MCF 10A (cell line): ENCODE data around the gene CD177. TPM values are rescaled to one million over a fixed set of nuclear protein-coding genes. Genes with fewer than 3 reads are reported as not detected.
"Not testable (repeated sequence)": the region's sequence is repeated elsewhere in the genome, so short reads cannot be mapped to it uniquely, and the experiment has no call there.

Experiments
- BruUV-seq: library from RNA; stranded (reverse); fragments of 400-500 nt; replicated peaks from 2 replicates; lab custom pipeline; 2021; lab: Mats Ljungman, UMichigan
- CTCF ChIA-PET: fragments of 300-600 bp; sonication (Branson Sonifier 250); formaldehyde crosslinking; extraction: SDS; loops from one replicate; lab custom pipeline; 2021; ENCODE audit warnings: antibody characterized with exemption, inconsistent platforms; lab: Yijun Ruan, JAX
- POLR2A ChIA-PET: fragments of 300-600, 350-650 bp; sonication (Branson Sonifier 250); formaldehyde crosslinking; extraction: SDS; loops from one replicate; lab custom pipeline; 2020; ENCODE audit warnings: antibody characterized with exemption, inconsistent platforms; lab: Yijun Ruan, JAX
- DNase-seq: peaks from one replicate; pipeline ENCODE4 v3.0.0-alpha.2; 2018; ENCODE audit not compliant: unreplicated experiment
- H3K27ac Mint-ChIP-seq: one replicate; pipeline ENCODE4 v1.8.0; 2022; ENCODE audit warnings: mild to moderate bottlenecking, low read depth, mixed read lengths; ENCODE audit not compliant: unreplicated experiment
- H3K27me3 Mint-ChIP-seq: one replicate; pipeline ENCODE4 v1.8.0; 2022; ENCODE audit warnings: mixed read lengths; ENCODE audit not compliant: insufficient read depth, unreplicated experiment
- H3K36me3 Mint-ChIP-seq: one replicate; pipeline ENCODE4 v1.8.0; 2022; ENCODE audit warnings: mild to moderate bottlenecking, moderate library complexity, mixed read lengths; ENCODE audit not compliant: insufficient read depth, unreplicated experiment
- H3K4me1 Mint-ChIP-seq: one replicate; pipeline ENCODE4 v1.8.0; 2022; ENCODE audit warnings: mixed read lengths; ENCODE audit not compliant: insufficient read depth, unreplicated experiment
- H3K4me3 Mint-ChIP-seq: one replicate; pipeline ENCODE4 v1.8.0; 2022; ENCODE audit warnings: mild to moderate bottlenecking, moderate library complexity, mixed read lengths; ENCODE audit not compliant: unreplicated experiment
- H3K9me3 Mint-ChIP-seq: one replicate; pipeline ENCODE4 v1.8.0; 2022; ENCODE audit warnings: mixed read lengths; ENCODE audit not compliant: unreplicated experiment
- CTCF ChIP-seq: fragments of 200-600 bp; IDR thresholded peaks from one replicate; pipeline ENCODE4 v1.8.0; 2022; ENCODE audit warnings: antibody characterized with exemption, mild to moderate bottlenecking; ENCODE audit not compliant: unreplicated experiment
- intact Hi-C: fragments of 100-400 bp; cut with micrococcal nuclease; formaldehyde crosslinking; loops from 2 replicates; pipeline ENCODE4 v1.14.1; 2022
- total RNA-seq: library from RNA; stranded (reverse); gene quantifications from 2 replicates; pipeline ENCODE4 v1.2.3, GENCODE V29; 2022

CD177 gene
- total RNA-seq, 1 experiment from 2014 or later = 0.26 TPM

- Mint-ChIP-seq H3K27ac (no peak overlapping the region), H3K4me1 (peaks cover 10% of the 10 kb centered on the region), H3K9me3 (no peaks in the 10 kb centered on the region), H3K4me3 (no peak overlapping the region), H3K36me3 (no peaks in the 10 kb centered on the region), H3K27me3 (no peaks in the 10 kb centered on the region)
- DNase-seq = no peak
- intact Hi-C loops = no loop called here
- TF ChIP-seq CTCF = no peak
- ChIA-PET POLR2A (no interaction called here), CTCF (interaction anchor here (1.4 kb wide), 1 partner anchor 106 kb away, joined by 11 read pairs; no protein-coding TSS in a partner anchor)
- BruUV-seq = no TSS peak
These were observed 34.6 kb upstream of the CD177 start for GRCh38 chr19:43318796-43319314.

GRCh38 chr19:43320546-43320945 lies 32.9 kb upstream of the CD177 start:
- no TSS peak for BruUV-seq
- ChIA-PET POLR2A (interaction anchor here (0.5 to 0.7 kb wide), 2 partner anchors 130 to 762 kb away, joined by 3 read pairs; no protein-coding TSS in a partner anchor), CTCF (interaction anchor here (0.6 to 3.0 kb wide), 3 partner anchors 63 to 216 kb away, joined by 3 to 8 read pairs (median 3); no protein-coding TSS in a partner anchor)
- peaks cover 10% of the 10 kb centered on the region for H3K4me1 Mint-ChIP-seq
- no peak overlapping the region for H3K27ac Mint-ChIP-seq
- no peaks in the 10 kb centered on the region for H3K36me3 Mint-ChIP-seq
- H3K4me3 Mint-ChIP-seq = no peak overlapping the region
- no peak for DNase-seq
- intact Hi-C loops = no loop called here
- no peak for TF ChIP-seq CTCF
- H3K9me3 Mint-ChIP-seq = no peaks in the 10 kb centered on the region
- H3K27me3 Mint-ChIP-seq = no peaks in the 10 kb centered on the region

- H3K4me1 Mint-ChIP-seq, BruUV-seq, H3K36me3 Mint-ChIP-seq, H3K27ac Mint-ChIP-seq, H3K27me3 Mint-ChIP-seq, DNase-seq, H3K4me3 Mint-ChIP-seq, CTCF ChIA-PET, H3K9me3 Mint-ChIP-seq, intact Hi-C loops, POLR2A ChIA-PET: not testable (repeated sequence)
These were observed 26.7 kb upstream of the CD177 start for GRCh38 chr19:43326761-43327160.

GRCh38 chr19:43328561-43328960 lies 24.9 kb upstream of the CD177 start:
- H3K9me3 Mint-ChIP-seq, BruUV-seq, POLR2A ChIA-PET, H3K27ac Mint-ChIP-seq, DNase-seq, intact Hi-C loops, H3K4me1 Mint-ChIP-seq, H3K4me3 Mint-ChIP-seq, H3K36me3 Mint-ChIP-seq, H3K27me3 Mint-ChIP-seq, CTCF ChIA-PET: not testable (repeated sequence)

- CTCF ChIA-PET, H3K4me1 Mint-ChIP-seq, H3K4me3 Mint-ChIP-seq, BruUV-seq, H3K36me3 Mint-ChIP-seq, H3K27me3 Mint-ChIP-seq, DNase-seq, intact Hi-C loops, H3K27ac Mint-ChIP-seq, H3K9me3 Mint-ChIP-seq: not testable (repeated sequence)
- POLR2A ChIA-PET = interaction anchor here (0.6 kb wide), 1 partner anchor 928 kb away, joined by 3 read pairs; no protein-coding TSS in a partner anchor
These were observed 24.4 kb upstream of the CD177 start for GRCh38 chr19:43329049-43329448.
